ENCODE results near the gene CLDN24.

GRCh38 chr4:183286590-183287308 is 35.5 kb downstream of the CLDN24 start:
- no peak for TF ChIP-seq POLR2AphosphoS5 (IDR thresholded peaks at IDR 0.05; ENCODE audit: low read depth, low read length)
- TF ChIP-seq, protein P1, sequence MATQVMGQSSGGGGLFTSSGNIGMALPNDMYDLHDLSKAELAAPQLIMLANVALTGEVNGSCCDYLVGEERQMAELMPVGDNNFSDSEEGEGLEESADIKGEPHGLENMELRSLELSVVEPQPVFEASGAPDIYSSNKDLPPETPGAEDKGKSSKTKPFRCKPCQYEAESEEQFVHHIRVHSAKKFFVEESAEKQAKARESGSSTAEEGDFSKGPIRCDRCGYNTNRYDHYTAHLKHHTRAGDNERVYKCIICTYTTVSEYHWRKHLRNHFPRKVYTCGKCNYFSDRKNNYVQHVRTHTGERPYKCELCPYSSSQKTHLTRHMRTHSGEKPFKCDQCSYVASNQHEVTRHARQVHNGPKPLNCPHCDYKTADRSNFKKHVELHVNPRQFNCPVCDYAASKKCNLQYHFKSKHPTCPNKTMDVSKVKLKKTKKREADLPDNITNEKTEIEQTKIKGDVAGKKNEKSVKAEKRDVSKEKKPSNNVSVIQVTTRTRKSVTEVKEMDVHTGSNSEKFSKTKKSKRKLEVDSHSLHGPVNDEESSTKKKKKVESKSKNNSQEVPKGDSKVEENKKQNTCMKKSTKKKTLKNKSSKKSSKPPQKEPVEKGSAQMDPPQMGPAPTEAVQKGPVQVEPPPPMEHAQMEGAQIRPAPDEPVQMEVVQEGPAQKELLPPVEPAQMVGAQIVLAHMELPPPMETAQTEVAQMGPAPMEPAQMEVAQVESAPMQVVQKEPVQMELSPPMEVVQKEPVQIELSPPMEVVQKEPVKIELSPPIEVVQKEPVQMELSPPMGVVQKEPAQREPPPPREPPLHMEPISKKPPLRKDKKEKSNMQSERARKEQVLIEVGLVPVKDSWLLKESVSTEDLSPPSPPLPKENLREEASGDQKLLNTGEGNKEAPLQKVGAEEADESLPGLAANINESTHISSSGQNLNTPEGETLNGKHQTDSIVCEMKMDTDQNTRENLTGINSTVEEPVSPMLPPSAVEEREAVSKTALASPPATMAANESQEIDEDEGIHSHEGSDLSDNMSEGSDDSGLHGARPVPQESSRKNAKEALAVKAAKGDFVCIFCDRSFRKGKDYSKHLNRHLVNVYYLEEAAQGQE (IDR thresholded peaks at IDR 0.05; ENCODE audit: insufficient read depth in 1 of 2, low read depth in 2 of 2, low read length in 2 of 2): no peak
